ENCODE results near the gene C12orf56.

- no peak for TF ChIP-seq KDM5A (IDR thresholded peaks at IDR 0.05)
- no peak for TF ChIP-seq ZFP36 (IDR thresholded peaks at IDR 0.05; ENCODE audit: borderline replicate concordance, partially characterized antibody)
- no peak for TF ChIP-seq POLR2A (IDR thresholded peaks at IDR 0.05; ENCODE audit: low read length)
- no peak for TF ChIP-seq CTCF (IDR thresholded peaks at IDR 0.05)
- TF ChIP-seq, protein P1, sequence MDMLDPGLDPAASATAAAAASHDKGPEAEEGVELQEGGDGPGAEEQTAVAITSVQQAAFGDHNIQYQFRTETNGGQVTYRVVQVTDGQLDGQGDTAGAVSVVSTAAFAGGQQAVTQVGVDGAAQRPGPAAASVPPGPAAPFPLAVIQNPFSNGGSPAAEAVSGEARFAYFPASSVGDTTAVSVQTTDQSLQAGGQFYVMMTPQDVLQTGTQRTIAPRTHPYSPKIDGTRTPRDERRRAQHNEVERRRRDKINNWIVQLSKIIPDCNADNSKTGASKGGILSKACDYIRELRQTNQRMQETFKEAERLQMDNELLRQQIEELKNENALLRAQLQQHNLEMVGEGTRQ (IDR thresholded peaks at IDR 0.05) = no peak
- TF ChIP-seq JUNB (IDR thresholded peaks at IDR 0.05) = no peak
- no peak for TF ChIP-seq JUN (IDR thresholded peaks at IDR 0.05)
- no peak for TF ChIP-seq REST (IDR thresholded peaks at IDR 0.05)
Measured at GRCh38 chr12:64325055-64325454, 65.5 kb downstream of the C12orf56 start.

Data from A549 (cell line).